H9 (cell line): ENCODE measurements around the gene NUTM2G. TPM values are rescaled to one million over a fixed set of nuclear protein-coding genes. Genes with fewer than 3 reads are reported as not detected.

Experiments
- DNase-seq: peaks from one replicate; pipeline ENCODE4 v3.0.0-alpha.2; 2017
- H2AFZ ChIP-seq: one replicate; pipeline ENCODE4 v1.6.1; 2013; ENCODE audit warnings: mild to moderate bottlenecking, low read length, control low read depth, moderate library complexity
- H2AK5ac ChIP-seq: 2 replicates; pipeline ENCODE4 v1.6.1; 2013; ENCODE audit warnings: low read length, control low read depth, mixed read lengths; ENCODE audit not compliant: insufficient read length
- H2BK120ac ChIP-seq: one replicate; pipeline ENCODE4 v1.6.1; 2013; ENCODE audit warnings: low read depth, mild to moderate bottlenecking, low read length, control low read depth, inconsistent platforms; ENCODE audit not compliant: poor library complexity, severe bottlenecking
- H2BK12ac ChIP-seq: 2 replicates; pipeline ENCODE4 v1.6.1; 2013; ENCODE audit warnings: low read length, control low read depth, mixed read lengths, low read depth; ENCODE audit not compliant: insufficient read length
- H2BK15ac ChIP-seq: 2 replicates; pipeline ENCODE4 v1.6.1; 2013; ENCODE audit warnings: low read depth, low read length, control low read depth
- H2BK20ac ChIP-seq: one replicate; pipeline ENCODE4 v1.6.1; 2013; ENCODE audit warnings: low read depth, mild to moderate bottlenecking, low read length, control low read depth, inconsistent platforms; ENCODE audit not compliant: poor library complexity, severe bottlenecking
- H2BK5ac ChIP-seq: 2 replicates; pipeline ENCODE4 v1.6.1; 2013; ENCODE audit warnings: low read length, control low read depth, mixed read lengths; ENCODE audit not compliant: insufficient read length
- H3K14ac ChIP-seq: 2 replicates; pipeline ENCODE4 v1.6.1; 2013; ENCODE audit warnings: low read length, control low read depth; ENCODE audit not compliant: insufficient read depth
- H3K18ac ChIP-seq: 2 replicates; pipeline ENCODE4 v1.6.1; 2013; ENCODE audit warnings: low read depth, mild to moderate bottlenecking, mixed read lengths, low read length, control low read depth; ENCODE audit not compliant: insufficient read length
- H3K23ac ChIP-seq: 2 replicates; pipeline ENCODE4 v1.6.1; 2013; ENCODE audit warnings: low read length, control low read depth, mixed read lengths, low read depth; ENCODE audit not compliant: insufficient read length
- H3K23me2 ChIP-seq: 2 replicates; pipeline ENCODE4 v1.6.1; 2013; ENCODE audit warnings: low read depth, mild to moderate bottlenecking, mixed read lengths, low read length, control low read depth; ENCODE audit not compliant: insufficient read length, poor library complexity, severe bottlenecking
- H3K27ac ChIP-seq: 2 replicates; pipeline ENCODE4 v1.5.1; 2013; ENCODE audit warnings: low read length, control low read depth, mixed read lengths, low read depth; ENCODE audit not compliant: insufficient read length
- H3K27me3 ChIP-seq: 2 replicates; pipeline ENCODE4 v1.6.1; 2013; ENCODE audit warnings: low read length, control low read depth, inconsistent platforms; ENCODE audit not compliant: insufficient read depth
- H3K4ac ChIP-seq: 2 replicates; pipeline ENCODE4 v1.6.1; 2013; ENCODE audit warnings: low read depth, mild to moderate bottlenecking, control low read depth, inconsistent platforms, low read length, moderate library complexity
- H3K4me1 ChIP-seq: 2 replicates; pipeline ENCODE4 v1.6.1; 2013; ENCODE audit warnings: low read length, control low read depth, inconsistent platforms; ENCODE audit not compliant: insufficient read depth
- H3K4me2 ChIP-seq: 2 replicates; pipeline ENCODE4 v1.6.1; 2013; ENCODE audit warnings: low read length, control low read depth, mixed read lengths; ENCODE audit not compliant: insufficient read length, insufficient read depth
- H3K56ac ChIP-seq: 2 replicates; pipeline ENCODE4 v1.6.1; 2013; ENCODE audit warnings: low read depth, mild to moderate bottlenecking, mixed read lengths, low read length, control low read depth; ENCODE audit not compliant: insufficient read length
- H3K79me1 ChIP-seq: 2 replicates; pipeline ENCODE4 v1.6.1; 2013; ENCODE audit warnings: low read depth, mild to moderate bottlenecking, moderate library complexity, low read length, control low read depth, inconsistent platforms; ENCODE audit not compliant: insufficient read depth, poor library complexity, severe bottlenecking
- H3K79me2 ChIP-seq: 2 replicates; pipeline ENCODE4 v1.6.1; 2013; ENCODE audit warnings: low read length, control low read depth, inconsistent platforms; ENCODE audit not compliant: insufficient read depth
- H3K9ac ChIP-seq: 2 replicates; pipeline ENCODE4 v1.6.1; 2013; ENCODE audit warnings: low read length, control low read depth, mixed read lengths; ENCODE audit not compliant: insufficient read length; ENCODE audit errors: extremely low read depth
- H3K9me3 ChIP-seq: one replicate; pipeline ENCODE4 v1.6.1; 2013; ENCODE audit warnings: low read depth, low read length, inconsistent platforms; ENCODE audit not compliant: control insufficient read depth
- H3T11ph ChIP-seq: one replicate; pipeline ENCODE4 v1.6.1; 2013; ENCODE audit warnings: mild to moderate bottlenecking, low read length, control low read depth, inconsistent platforms
- H4K20me1 ChIP-seq: one replicate; pipeline ENCODE4 v1.6.1; 2013; ENCODE audit not compliant: control insufficient read depth, insufficient read length, insufficient read depth
- H4K5ac ChIP-seq: 2 replicates; pipeline ENCODE4 v1.6.1; 2013; ENCODE audit warnings: low read depth, mild to moderate bottlenecking, mixed read lengths, low read length, control low read depth; ENCODE audit not compliant: insufficient read length
- H4K8ac ChIP-seq: replicated peaks from 2 replicates; pipeline ENCODE4 v1.6.1; 2013; ENCODE audit warnings: low read length, control low read depth, mixed read lengths, low read depth; ENCODE audit not compliant: insufficient read length
- H4K91ac ChIP-seq: 2 replicates; pipeline ENCODE4 v1.6.1; 2013; ENCODE audit warnings: low read depth, mild to moderate bottlenecking, moderate library complexity, mixed read lengths, low read length, control low read depth; ENCODE audit not compliant: insufficient read length
- H3K27ac Mint-ChIP-seq, 3 experiments: 2 replicates in 2 of 3; 3 replicates in 1 of 3; pipeline ENCODE4 v1.8.0; 2020 to 2021; ENCODE audit warnings: mixed read lengths in 3 of 3, mild to moderate bottlenecking in 1 of 3, moderate library complexity in 1 of 3
- H3K27me3 Mint-ChIP-seq: 2 replicates; pipeline ENCODE4 v1.8.0; 2021; ENCODE audit warnings: low read depth, mild to moderate bottlenecking, moderate library complexity, mixed read lengths
- H3K36me3 Mint-ChIP-seq, 3 experiments: 2 replicates in 2 of 3; 3 replicates in 1 of 3; pipeline ENCODE4 v1.8.0; 2020 to 2021; ENCODE audit warnings: low read depth in 3 of 3, mixed read lengths in 3 of 3; ENCODE audit not compliant: insufficient read depth in 1 of 3
- H3K4me1 Mint-ChIP-seq, 2 experiments: 2 replicates each; pipeline ENCODE4 v1.8.0; 2020; ENCODE audit warnings: mixed read lengths in 2 of 2
- H3K4me3 Mint-ChIP-seq, 2 experiments: 2 replicates in 1 of 2; 3 replicates in 1 of 2; pipeline ENCODE4 v1.8.0; 2020 to 2021; ENCODE audit warnings: mild to moderate bottlenecking in 2 of 2, mixed read lengths in 2 of 2, moderate library complexity in 1 of 2
- H3K9me3 Mint-ChIP-seq, 2 experiments: 2 replicates in 1 of 2; 3 replicates in 1 of 2; pipeline ENCODE4 v1.8.0; 2020; ENCODE audit warnings: mild to moderate bottlenecking in 2 of 2, mixed read lengths in 2 of 2, moderate library complexity in 1 of 2
- CTCF ChIP-seq: fragments of 200-600 bp; sonication (generic); conservative IDR thresholded peaks from 3 replicates; pipeline ENCODE4 v1.8.0; 2021; ENCODE audit warnings: antibody characterized with exemption, mild to moderate bottlenecking
- WGBS: extraction: QIAGEN DNeasy Blood & Tissue Kit; methylation state at CpG from one replicate; pipeline ENCODE4 v1.1.7; 2013; ENCODE audit warnings: missing lambda C conversion rate, low lambda C conversion rate, mixed read lengths; ENCODE audit not compliant: insufficient read length; ENCODE audit errors: extremely low coverage; 5-methylcytosine and 5-hydroxymethylcytosine counted together
- total RNA-seq: library from RNA; stranded (reverse); gene quantifications from 2 replicates; pipeline ENCODE4 v1.2.1, GENCODE V29; 2021

Gene NUTM2G
- total RNA-seq, 1 experiment from 2014 or later: 0.57 TPM

DNA sequence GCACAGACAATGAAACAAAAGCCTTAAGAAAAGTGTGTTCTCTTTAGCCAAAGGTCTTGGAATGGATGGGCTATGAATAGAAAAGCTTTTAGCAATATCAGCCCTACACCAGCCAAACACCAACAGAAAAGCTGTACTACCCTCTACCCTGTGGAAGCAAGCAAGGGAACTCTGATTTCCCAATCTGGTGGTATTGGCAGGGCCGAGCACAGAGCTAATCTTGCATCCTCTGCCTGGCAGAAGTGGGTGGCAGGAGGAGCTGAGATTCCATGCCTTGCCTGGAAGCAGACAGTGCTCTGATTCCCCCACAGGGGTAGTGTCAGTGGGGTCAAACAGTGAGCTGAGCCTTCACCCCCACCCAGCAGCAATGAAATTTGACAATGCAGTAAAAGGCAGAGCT lies 44.7 kb upstream of the NUTM2G start:
- Histone ChIP-seq H3K23ac (no peak overlapping the region), H3K27ac (no peak overlapping the region), H2BK15ac (no peak overlapping the region), H3K27me3 (no peaks in the 10 kb centered on the region), H3K9me3 (no peaks in the 10 kb centered on the region), H3K4me2 (no peak overlapping the region), H2BK5ac (no peak overlapping the region), H3T11ph (no peak overlapping the region), H4K20me1 (no peaks in the 10 kb centered on the region), H3K56ac (no peak overlapping the region), H3K9ac (no peak overlapping the region), H2BK20ac (no peak overlapping the region), H2AK5ac (no peak overlapping the region), H2BK12ac (no peak overlapping the region), H3K14ac (no peak overlapping the region), H2BK120ac (no peak overlapping the region), H3K4me1 (no peaks in the 10 kb centered on the region), H4K5ac (no peak overlapping the region), H3K18ac (no peak overlapping the region), H2AFZ (no peak overlapping the region), H3K79me2 (no peaks in the 10 kb centered on the region), H4K91ac (no peak overlapping the region), H3K4ac (no peak overlapping the region), H4K8ac (no peak overlapping the region), H3K23me2 (no peaks in the 10 kb centered on the region), H3K79me1 (no peaks in the 10 kb centered on the region)
- peaks cover 5% of the 10 kb centered on the region for H3K27me3 Mint-ChIP-seq
- H3K27ac Mint-ChIP-seq: no peak overlapping the region
- no CpG with 5 or more reads among the region's 1 CpG for WGBS
- H3K9me3 Mint-ChIP-seq: no peaks in the 10 kb centered on the region
- DNase-seq: no peak
- no peaks in the 10 kb centered on the region for H3K4me1 Mint-ChIP-seq
- no peak overlapping the region for H3K4me3 Mint-ChIP-seq
- no peaks in the 10 kb centered on the region for H3K36me3 Mint-ChIP-seq
- TF ChIP-seq CTCF: no peak
